ENCODE data around the gene GPR61. TPM values are rescaled to one million over a fixed set of nuclear protein-coding genes. Genes with fewer than 3 reads are reported as not detected.
A peak's percentile ranks its signal among the peaks of the same experiment; 100 is the strongest.

GPR61 gene
- total RNA-seq, 4 donors from 2014 or later: 0.11 to 3.8 (median 1.1) TPM

- Histone ChIP-seq H3K27me3 (no peaks in the 10 kb centered on the region), H3K36me3 (no peaks in the 10 kb centered on the region), H3K4me3 (replicated peaks in 1 of 3) (no peak overlapping the region), H3K9me3 (no peaks in the 10 kb centered on the region), H3K27ac (no peak overlapping the region), H3K4me1 (peaks cover 4 to 6% of the 10 kb centered on the region in 2 donors)
- no peak for TF ChIP-seq POLR2A (IDR thresholded peaks at IDR 0.05)
- TF ChIP-seq CTCF (IDR thresholded peaks at IDR 0.05): peak; percentile 90 to 98 (median 96)
- peak; percentile 76 to 83 for DNase-seq
- WGBS, 2 donors: 14 to 17% methylated on average over 10 to 12 of the region's 12 CpGs
- intact Hi-C loops (cut with DNase I): loop anchor here (5.0 to 10.0 kb wide), 2 partner anchors 105 to 268 kb away; partner anchors contain the start of gene PSMA5
Measured at GRCh38 chr1:109532365-109533136, 7.1 kb upstream of the GPR61 start.

- DNase-seq: no peak
- Histone ChIP-seq H3K4me3 (replicated peaks in 1 of 3) (no peak overlapping the region), H3K4me1 (peaks cover 4 to 9% of the 10 kb centered on the region in 2 donors), H3K27ac (no peak overlapping the region), H3K27me3 (no peaks in the 10 kb centered on the region), H3K36me3 (no peaks in the 10 kb centered on the region), H3K9me3 (no peaks in the 10 kb centered on the region)
- WGBS, 2 donors: 89% methylated on average over 1 of the region's 1 CpG
- TF ChIP-seq CTCF (IDR thresholded peaks at IDR 0.05) (no peak), POLR2A (IDR thresholded peaks at IDR 0.05) (no peak)
- intact Hi-C loops (cut with DNase I): loop anchor here (5.0 to 10.0 kb wide), 2 partner anchors 107 to 270 kb away; partner anchors contain the start of gene PSMA5
Measured at GRCh38 chr1:109534307-109534858, 5.3 kb upstream of the GPR61 start.

- TF ChIP-seq POLR2A (IDR thresholded peaks at IDR 0.05): no peak
- no peak for TF ChIP-seq CTCF (IDR thresholded peaks at IDR 0.05)
- Histone ChIP-seq H3K4me3 (replicated peaks in 1 of 3) (no peak overlapping the region), H3K4me1 (peaks cover 4 to 16% of the 10 kb centered on the region in 2 donors), H3K36me3 (no peaks in the 10 kb centered on the region), H3K27me3 (no peaks in the 10 kb centered on the region), H3K27ac (no peak overlapping the region), H3K9me3 (no peaks in the 10 kb centered on the region)
- 81 to 88% methylated on average over 4 of the region's 4 CpGs for WGBS, 2 donors
- intact Hi-C loops (cut with DNase I): loop anchor here (10.0 kb wide), 1 partner anchor 271 kb away; no protein-coding TSS in a partner anchor
- DNase-seq: no peak
Measured at GRCh38 chr1:109535481-109535880, 4.2 kb upstream of the GPR61 start.

- no peak overlapping the region for H3K4me3 ChIP-seq (replicated peaks in 1 of 3)
- H3K36me3 ChIP-seq: no peaks in the 10 kb centered on the region
- intact Hi-C loops (cut with DNase I): loop anchor here (10.0 kb wide), 1 partner anchor 271 kb away; no protein-coding TSS in a partner anchor
- no peak for TF ChIP-seq CTCF (IDR thresholded peaks at IDR 0.05)
- TF ChIP-seq POLR2A (IDR thresholded peaks at IDR 0.05): no peak
- no peak overlapping the region for H3K27ac ChIP-seq
- peak; percentile 29 to 33 for DNase-seq
- no peaks in the 10 kb centered on the region for H3K27me3 ChIP-seq
- peaks cover 4 to 16% of the 10 kb centered on the region in 2 donors for H3K4me1 ChIP-seq
- no peaks in the 10 kb centered on the region for H3K9me3 ChIP-seq
- WGBS, 2 donors: 52 to 60% methylated on average over 3 to 5 of the region's 5 CpGs
Measured at GRCh38 chr1:109535971-109536491, 3.6 kb upstream of the GPR61 start.

All from thyroid gland (tissue), 4 donors.